SK-N-MC (cell line): ENCODE results near the gene TRDMT1.
A peak's percentile ranks its signal among the peaks of the same experiment; 100 is the strongest.

Source experiments
- DNase-seq: peaks from one replicate; pipeline ENCODE4 v3.0.0-alpha.2; 2011; ENCODE audit warnings: low read depth, low spot score
- H3K27ac ChIP-seq: fragments of 200-600 bp; sonication (generic); 2 replicates; pipeline ENCODE4 v1.5.1; 2016; ENCODE audit warnings: mixed run types
- H3K36me3 ChIP-seq: fragments of 200-600 bp; sonication (generic); 2 replicates; pipeline ENCODE4 v1.6.1; 2017; ENCODE audit warnings: antibody characterized with exemption, low read length, mixed read lengths; ENCODE audit not compliant: insufficient read depth
- H3K4me3 ChIP-seq: fragments of 200-600 bp; sonication (generic); 2 replicates; pipeline ENCODE4 v1.5.1; 2016
- H3K9ac ChIP-seq: fragments of 200-600 bp; sonication (generic); 2 replicates; pipeline ENCODE4 v1.8.0; 2017; ENCODE audit warnings: mixed run types, mixed read lengths; ENCODE audit not compliant: insufficient read length
- H3K9me3 ChIP-seq: fragments of 200-600 bp; sonication (generic); 2 replicates; pipeline ENCODE4 v1.6.1; 2017; ENCODE audit warnings: low read depth, mild to moderate bottlenecking, antibody characterized with exemption, low read length, moderate library complexity, mixed read lengths
- EZH2 ChIP-seq: fragments of 200-600 bp; sonication (generic); IDR thresholded peaks from one replicate; pipeline ENCODE4 v1.6.1; 2017; ENCODE audit warnings: antibody characterized with exemption
- FOXP2 ChIP-seq: optimal IDR thresholded peaks from 2 replicates; pipeline ENCODE3; 2011; ENCODE audit warnings: mild to moderate bottlenecking, moderate library complexity; ENCODE audit not compliant: insufficient read depth; ENCODE audit errors: extremely low read length, control extremely low read depth
- POLR2AphosphoS5 ChIP-seq: IDR thresholded peaks from 2 replicates; pipeline ENCODE4 v1.6.1; 2012; ENCODE audit warnings: mild to moderate bottlenecking, low read depth, low read length, borderline replicate concordance

TRDMT1 gene

DNA sequence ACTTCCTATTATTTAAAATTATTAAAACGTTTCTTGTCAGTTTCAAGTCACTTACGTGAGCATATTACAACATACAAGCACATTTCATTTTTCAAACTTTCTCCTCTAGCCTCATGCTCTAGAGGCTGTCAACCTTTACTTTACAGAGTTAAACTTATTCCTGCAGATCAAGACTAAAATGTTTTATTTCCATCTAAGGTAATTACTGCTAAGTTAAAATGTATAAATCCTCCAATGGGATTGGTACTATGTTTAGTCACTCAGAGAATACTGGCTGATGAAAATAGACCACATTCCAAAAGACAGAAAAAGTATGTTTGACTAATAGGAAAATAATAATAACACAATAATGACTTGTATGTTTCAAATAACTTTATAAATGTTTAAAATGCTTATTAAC is 8.4 kb upstream of the TRDMT1 start:
- H3K9ac ChIP-seq = no peak overlapping the region
- H3K4me3 ChIP-seq = no peak overlapping the region
- 0 out of 2 replicates have a peak overlapping the region, but pooled peaks have one; percentile 26 for H3K27ac ChIP-seq
- H3K9me3 ChIP-seq = no peaks in the 10 kb centered on the region
- TF ChIP-seq FOXP2 (no peak), EZH2 (no peak), POLR2AphosphoS5 (no peak)
- no peak for DNase-seq
- H3K36me3 ChIP-seq = no peaks in the 10 kb centered on the region

DNA sequence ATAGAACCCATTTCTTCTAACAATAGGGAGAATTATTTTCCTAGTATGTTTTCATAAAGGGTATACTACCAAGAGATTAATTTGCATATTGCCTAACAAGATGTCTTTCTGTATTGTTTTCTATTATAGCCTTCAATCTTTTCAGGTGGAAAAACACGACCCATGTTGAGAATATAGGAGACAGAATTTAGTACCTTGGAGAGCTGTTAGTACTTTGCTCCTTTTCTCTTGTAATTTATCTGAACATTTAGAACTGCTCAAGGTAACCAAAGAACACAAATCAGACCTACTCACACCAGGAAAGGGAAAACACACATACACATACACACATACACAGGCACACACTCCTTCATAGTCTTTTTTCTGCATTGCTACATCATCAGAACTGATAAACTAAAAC is 7.8 kb upstream of the TRDMT1 start:
- Histone ChIP-seq H3K9ac (no peak overlapping the region), H3K4me3 (no peak overlapping the region)

DNA sequence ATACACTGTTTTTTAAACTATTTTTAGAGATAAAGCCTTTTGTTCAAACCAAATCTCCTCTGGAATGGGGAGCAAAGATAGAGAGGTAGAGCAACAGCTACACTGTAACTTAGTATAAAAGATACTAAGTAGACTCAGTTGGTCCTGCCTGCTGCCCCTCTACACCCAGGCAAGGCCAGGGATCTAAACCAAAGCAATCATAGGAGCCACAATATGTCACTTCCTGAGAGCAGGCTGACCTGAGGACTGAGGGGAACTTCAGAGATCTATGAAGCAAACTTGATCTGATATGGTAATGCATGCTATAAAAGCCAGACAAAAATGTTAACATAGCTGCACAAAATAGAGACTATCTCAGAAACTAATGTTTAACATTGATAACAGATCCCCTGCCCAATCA is 7.0 kb upstream of the TRDMT1 start:
- Histone ChIP-seq H3K27ac (no peak overlapping the region), H3K9ac (no peak overlapping the region), H3K9me3 (no peaks in the 10 kb centered on the region), H3K36me3 (no peaks in the 10 kb centered on the region), H3K4me3 (no peak overlapping the region)
- DNase-seq = no peak
- TF ChIP-seq POLR2AphosphoS5 (no peak), FOXP2 (no peak), EZH2 (no peak)

More for the DNA sequence above, 7.8 kb upstream of the TRDMT1 start:
- DNase-seq = no peak
- Histone ChIP-seq H3K27ac (no peak overlapping the region), H3K9me3 (no peaks in the 10 kb centered on the region), H3K36me3 (no peaks in the 10 kb centered on the region)
- no peak for TF ChIP-seq FOXP2
- no peak for TF ChIP-seq EZH2
- no peak for TF ChIP-seq POLR2AphosphoS5

DNA sequence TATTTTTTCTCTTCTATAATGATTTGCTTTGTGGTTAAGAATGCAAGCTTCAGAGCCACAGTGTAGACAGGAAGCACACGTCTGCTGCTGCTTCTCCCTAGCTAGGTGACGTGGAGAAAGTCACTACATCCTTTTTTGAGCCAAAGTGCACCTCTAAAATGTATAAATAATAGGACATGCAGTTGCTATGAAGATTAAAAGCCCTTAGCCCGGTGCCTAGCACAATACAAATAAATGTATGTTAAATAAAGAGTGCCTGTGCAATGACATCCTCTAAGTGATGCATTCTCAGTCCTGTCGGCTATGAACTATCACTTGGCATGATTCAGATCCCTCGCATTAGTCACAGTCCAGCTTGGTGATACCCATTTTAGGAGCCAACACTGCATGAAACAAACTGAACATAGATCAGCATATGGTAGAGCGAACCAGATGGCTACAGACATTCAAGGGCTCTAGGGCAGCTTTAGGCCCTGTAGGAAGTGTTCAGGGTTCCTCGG is 4.8 kb upstream of the TRDMT1 start:
- Histone ChIP-seq H3K9ac (no peak overlapping the region), H3K4me3 (no peak overlapping the region), H3K36me3 (no peaks in the 10 kb centered on the region), H3K27ac (no peak overlapping the region), H3K9me3 (no peaks in the 10 kb centered on the region)
- TF ChIP-seq FOXP2 (no peak), EZH2 (no peak), POLR2AphosphoS5 (no peak)
- no peak for DNase-seq

DNA sequence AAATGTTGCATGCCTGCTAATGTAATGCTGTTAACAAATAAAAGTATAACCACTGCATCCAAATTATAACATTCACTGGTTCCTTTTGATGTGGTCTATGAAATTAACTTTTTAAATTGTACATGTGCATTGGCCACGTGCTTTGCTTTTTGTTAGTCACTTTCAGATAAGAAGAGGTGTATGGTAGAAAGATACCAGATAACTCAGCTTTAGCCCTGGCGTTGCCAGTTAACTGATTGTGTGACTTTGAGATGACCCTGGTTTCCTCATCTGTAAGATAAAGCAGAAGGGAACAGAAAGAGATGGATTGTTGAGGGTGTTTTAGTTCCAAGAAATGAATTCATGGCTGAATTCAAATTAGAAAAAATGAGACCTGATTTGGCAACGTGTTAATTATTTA is 1.9 kb upstream of the TRDMT1 start:
- no peaks in the 10 kb centered on the region for H3K36me3 ChIP-seq
- H3K27ac ChIP-seq = no peak overlapping the region
- no peaks in the 10 kb centered on the region for H3K9me3 ChIP-seq
- DNase-seq = no peak
- no peak for TF ChIP-seq FOXP2
- TF ChIP-seq EZH2 = no peak
- no peak for TF ChIP-seq POLR2AphosphoS5
- H3K4me3 ChIP-seq = no peak overlapping the region
- H3K9ac ChIP-seq = no peak overlapping the region

DNA sequence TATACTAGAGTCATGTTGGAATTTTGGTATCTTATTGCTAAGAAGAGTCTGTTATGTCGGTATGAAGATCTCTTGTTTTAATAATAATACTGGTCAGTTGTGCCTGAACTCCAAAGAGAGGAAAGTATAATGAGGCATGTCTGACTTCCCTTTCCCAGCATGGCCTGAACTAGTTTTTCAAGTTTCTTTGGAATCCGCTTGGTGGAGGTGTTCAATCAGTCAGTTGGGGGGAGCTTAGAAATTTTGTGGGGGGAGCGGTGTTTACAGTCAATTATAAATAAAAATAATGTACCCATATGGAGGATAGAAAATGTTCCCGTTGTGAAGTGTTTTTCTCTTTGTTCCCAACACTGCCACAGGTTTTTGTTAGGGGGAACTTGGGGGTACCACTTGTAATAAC is 1.5 kb upstream of the TRDMT1 start:
- TF ChIP-seq FOXP2 (no peak), POLR2AphosphoS5 (no peak), EZH2 (no peak)
- no peaks in the 10 kb centered on the region for H3K9me3 ChIP-seq
- H3K36me3 ChIP-seq = no peaks in the 10 kb centered on the region
- no peak overlapping the region for H3K9ac ChIP-seq
- H3K27ac ChIP-seq = no peak overlapping the region
- H3K4me3 ChIP-seq = no peak overlapping the region
- no peak for DNase-seq

DNA sequence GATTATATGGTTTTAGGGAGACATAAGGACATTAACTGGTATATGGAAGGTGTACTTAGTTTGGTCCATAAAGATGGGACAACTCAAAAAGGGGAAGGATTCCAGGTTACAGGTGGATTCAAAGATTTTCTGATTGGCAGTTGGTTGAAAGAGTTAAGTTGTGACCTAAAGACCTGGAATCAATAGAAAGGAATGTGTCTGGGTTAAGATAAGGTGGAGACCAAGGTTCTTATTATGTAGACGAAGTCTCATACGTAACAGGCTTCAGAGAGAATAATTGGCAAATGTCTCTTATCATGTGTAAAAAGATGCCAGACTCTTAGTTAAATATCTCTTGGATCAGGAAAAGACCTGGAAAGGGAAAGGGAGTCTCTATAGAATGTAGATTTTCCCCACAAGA is 1.0 kb upstream of the TRDMT1 start:
- TF ChIP-seq EZH2 (no peak), POLR2AphosphoS5 (no peak), FOXP2 (no peak)
- no peaks in the 10 kb centered on the region for H3K36me3 ChIP-seq
- no peak overlapping the region for H3K9ac ChIP-seq
- DNase-seq = no peak
- H3K27ac ChIP-seq = no peak overlapping the region
- no peak overlapping the region for H3K4me3 ChIP-seq
- no peaks in the 10 kb centered on the region for H3K9me3 ChIP-seq

DNA sequence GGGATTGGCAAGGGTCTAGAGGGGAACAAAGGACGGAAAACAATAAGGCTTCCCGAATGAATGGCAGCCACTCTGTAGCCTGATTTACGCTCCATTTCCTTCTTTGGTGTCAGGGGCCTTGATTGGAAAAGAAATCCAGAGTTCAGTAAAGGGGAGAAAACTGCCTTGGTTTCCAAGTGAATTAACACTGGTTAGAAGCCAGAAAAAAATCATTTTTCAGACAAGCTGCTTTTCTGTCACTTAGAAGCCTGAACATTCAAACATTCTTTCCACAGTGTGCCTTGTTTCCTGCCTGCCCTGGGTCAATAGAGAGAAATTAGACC is 283 bp upstream of the TRDMT1 start:
- peak overlapping the region; percentile 91 for H3K4me3 ChIP-seq
- TF ChIP-seq FOXP2 (no peak), POLR2AphosphoS5 (no peak), EZH2 (no peak)
- peak overlapping the region; percentile 86 for H3K9ac ChIP-seq
- DNase-seq = no peak
- peak overlapping the region; percentile 90 for H3K27ac ChIP-seq
- H3K36me3 ChIP-seq = no peaks in the 10 kb centered on the region
- H3K9me3 ChIP-seq = no peaks in the 10 kb centered on the region
